Ovary (tissue), 9 donors: ENCODE measurements around the gene MUC2. TPM values are rescaled to one million over a fixed set of nuclear protein-coding genes. Genes with fewer than 3 reads are reported as not detected.
"Not testable (repeated sequence)": the region's sequence is repeated elsewhere in the genome, so short reads cannot be mapped to it uniquely, and the experiment has no call there.

Experiments
- DNase-seq, 5 donors: peaks; one replicate each; pipeline ENCODE4 v3.0.0-alpha.2; 2019 to 2020
- H3K27ac ChIP-seq, 2 donors: fragments of 200-600 bp; one replicate each; pipeline versions ENCODE4 v1.5.1 to v1.8.0; 2019 to 2022
- H3K27me3 ChIP-seq: fragments of 200-600 bp; one replicate; pipeline ENCODE4 v1.8.0; 2022
- H3K36me3 ChIP-seq: fragments of 200-600 bp; sonication (generic); one replicate; pipeline ENCODE4 v1.5.1; 2019
- H3K4me1 ChIP-seq: one replicate; pipeline ENCODE4 v1.8.1; 2013; ENCODE audit warnings: mild to moderate bottlenecking, moderate library complexity; ENCODE audit not compliant: insufficient read depth
- H3K4me3 ChIP-seq: fragments of 200-600 bp; sonication (generic); one replicate; pipeline ENCODE4 v1.5.1; 2017
- H3K9me3 ChIP-seq, 2 donors: fragments of 200-600 bp in 1 of 2; sonication (generic) in 1 of 2; one replicate each; pipeline versions ENCODE4 v1.5.1 to v1.8.1; 2013 to 2019; ENCODE audit warnings: mild to moderate bottlenecking in 1 of 2, moderate library complexity in 1 of 2
- CTCF ChIP-seq, 3 donors: fragments of 450-650 bp in 2 of 3; fragments of 200-600 bp in 1 of 3; IDR thresholded peaks; one replicate each; pipeline versions ENCODE4 v1.5.1 to v1.8.0; 2016 to 2022; ENCODE audit warnings: antibody characterized with exemption in 3 of 3, mild to moderate bottlenecking in 1 of 3
- EP300 ChIP-seq: sonication (generic); formaldehyde crosslinking; IDR thresholded peaks from one replicate; pipeline ENCODE4 v1.6.1; 2017; ENCODE audit warnings: antibody characterized with exemption
- POLR2A ChIP-seq: fragments of 450-650 bp; IDR thresholded peaks from one replicate; pipeline ENCODE4 v1.6.1; 2017; ENCODE audit warnings: antibody characterized with exemption, mild to moderate bottlenecking, moderate library complexity
- WGBS, 3 donors: extraction: QIAGEN DNeasy Blood & Tissue Kit in 1 of 3; methylation state at CpG; one replicate each; pipeline versions ENCODE4 v1.1.5 to v1.1.7; 2013 to 2017; 5-methylcytosine and 5-hydroxymethylcytosine counted together
- intact Hi-C, 4 donors: fragments of 100-400 bp; cut with DNase I; formaldehyde crosslinking; loops; one replicate each; pipeline versions ENCODE4 v1.11.0 to v1.15.1; 2022 to 2023
- polyA plus RNA-seq, 2 donors: library from polyadenylated mRNA; stranded (reverse); fragments of 200-250 nt in 1 of 2; fragments of 350-450 nt in 1 of 2; fragmentation: Illumina TruSeq in 1 of 2; extraction: RNeasy Lipid Tissue Mini Kit (QIAGEN cat#74804) in 1 of 2; gene quantifications; one replicate each; pipeline ENCODE4 v1.2.3, GENCODE V29; 2013 to 2014
- total RNA-seq, 7 donors: library from RNA; depleted of rRNA in 2 of 7; stranded (reverse); fragments of >200 nt in 2 of 7; fragmentation: NEBNext Ultra II Directional in 3 of 7; extraction: Animal tissue kit (Norgen Biotek cat#: 25700) in 3 of 7; gene quantifications; one replicate each; pipeline versions ENCODE4 v1.1.0 to v1.2.4, GENCODE V29; 2016 to 2023
- donor health status: DM: no; HTN: no; CAD: no; lungs with moderate emphysema.
- donor health status: DM: no; HTN: no; CAD: no.
- donor health status: Bipolar disorder and iron deficiency.
- donor health status: DM: yes; HTN: yes; CAD: no.
- donor health status: DM: no; HTN: no; CAD: no.
- donor health status: DM: yes; HTN: yes; CAD: no.

Gene MUC2
- total and polyA plus RNA-seq, 9 donors, result 0.02 to 3.3 (median 0.10) TPM; not detected in 4

GRCh38 chr11:1113405-1114201 lies 38.9 kb downstream of the MUC2 start:
- Histone ChIP-seq H3K27me3 (no peaks in the 10 kb centered on the region), H3K9me3 (no peaks in the 10 kb centered on the region), H3K36me3 (no peaks in the 10 kb centered on the region), H3K4me3 (no peak overlapping the region), H3K27ac (no peak overlapping the region), H3K4me1 (no peaks in the 10 kb centered on the region)
- WGBS, 3 donors, result 79 to 84% (median 81%) methylated on average over 29 to 36 of the region's 36 CpGs
- TF ChIP-seq EP300 (no peak), POLR2A (no peak), CTCF (IDR thresholded peaks at IDR 0.05) (no peak)
- peak in 3 of 5 donors; percentile 3 to 14 (median 6) for DNase-seq
- intact Hi-C loops, result no loop called here

- intact Hi-C loops, H3K9me3 ChIP-seq, DNase-seq, H3K36me3 ChIP-seq, H3K4me3 ChIP-seq, H3K27me3 ChIP-seq, H3K4me1 ChIP-seq, H3K27ac ChIP-seq: not testable (repeated sequence)
- WGBS, 3 donors, result 83 to 97% (median 86%) methylated on average over 6 of the region's 6 CpGs
These were observed 40.6 kb downstream of the MUC2 start for GRCh38 chr11:1115292-1115691.

GRCh38 chr11:1116104-1116503 lies 41.4 kb downstream of the MUC2 start:
- peak in 1 of 5 donors; percentile 4 for DNase-seq

GRCh38 chr11:1116666-1117390 lies 42.2 kb downstream of the MUC2 start:
- Histone ChIP-seq H3K36me3 (no peaks in the 10 kb centered on the region), H3K9me3 (no peaks in the 10 kb centered on the region), H3K4me3 (no peak overlapping the region), H3K27ac (no peak overlapping the region), H3K4me1 (no peaks in the 10 kb centered on the region), H3K27me3 (no peaks in the 10 kb centered on the region)
- no peak for TF ChIP-seq EP300
- TF ChIP-seq CTCF (IDR thresholded peaks at IDR 0.05), result no peak
- TF ChIP-seq POLR2A, result no peak
- intact Hi-C loops, result no loop called here
- WGBS, 3 donors, result 37 to 47% (median 41%) methylated on average over 23 of the region's 23 CpGs
- peak in 2 of 5 donors; percentile 6 to 19 for DNase-seq

More at GRCh38 chr11:1116104-1116503, 41.4 kb downstream of the MUC2 start:
- Histone ChIP-seq H3K27ac (no peak overlapping the region), H3K4me3 (no peak overlapping the region), H3K4me1 (no peaks in the 10 kb centered on the region), H3K27me3 (no peaks in the 10 kb centered on the region), H3K36me3 (no peaks in the 10 kb centered on the region), H3K9me3 (no peaks in the 10 kb centered on the region)
- intact Hi-C loops, result no loop called here
- WGBS, 3 donors, result 87 to 91% (median 87%) methylated on average over 12 of the region's 12 CpGs
- TF ChIP-seq EP300 (no peak), POLR2A (no peak), CTCF (IDR thresholded peaks at IDR 0.05) (no peak)

GRCh38 chr11:1117992-1118391 lies 43.3 kb downstream of the MUC2 start:
- no peaks in the 10 kb centered on the region for H3K9me3 ChIP-seq
- H3K4me3 ChIP-seq, result no peak overlapping the region
- no peaks in the 10 kb centered on the region for H3K27me3 ChIP-seq
- no peak overlapping the region for H3K27ac ChIP-seq
- DNase-seq, result peak in 1 of 5 donors; percentile 2
- 81 to 82% (median 82%) methylated on average over 6 of the region's 6 CpGs for WGBS, 3 donors
- intact Hi-C loops, result no loop called here
- TF ChIP-seq CTCF (IDR thresholded peaks at IDR 0.05) (no peak), POLR2A (no peak), EP300 (no peak)
- H3K4me1 ChIP-seq, result no peaks in the 10 kb centered on the region
- no peaks in the 10 kb centered on the region for H3K36me3 ChIP-seq
